ENCODE measurements around the gene SPX. TPM values are rescaled to one million over a fixed set of nuclear protein-coding genes. Genes with fewer than 3 reads are reported as not detected.

The SPX gene
- total and polyA plus RNA-seq, 11 donors, result 1.8 to 20.0 (median 12.8) TPM

DNA sequence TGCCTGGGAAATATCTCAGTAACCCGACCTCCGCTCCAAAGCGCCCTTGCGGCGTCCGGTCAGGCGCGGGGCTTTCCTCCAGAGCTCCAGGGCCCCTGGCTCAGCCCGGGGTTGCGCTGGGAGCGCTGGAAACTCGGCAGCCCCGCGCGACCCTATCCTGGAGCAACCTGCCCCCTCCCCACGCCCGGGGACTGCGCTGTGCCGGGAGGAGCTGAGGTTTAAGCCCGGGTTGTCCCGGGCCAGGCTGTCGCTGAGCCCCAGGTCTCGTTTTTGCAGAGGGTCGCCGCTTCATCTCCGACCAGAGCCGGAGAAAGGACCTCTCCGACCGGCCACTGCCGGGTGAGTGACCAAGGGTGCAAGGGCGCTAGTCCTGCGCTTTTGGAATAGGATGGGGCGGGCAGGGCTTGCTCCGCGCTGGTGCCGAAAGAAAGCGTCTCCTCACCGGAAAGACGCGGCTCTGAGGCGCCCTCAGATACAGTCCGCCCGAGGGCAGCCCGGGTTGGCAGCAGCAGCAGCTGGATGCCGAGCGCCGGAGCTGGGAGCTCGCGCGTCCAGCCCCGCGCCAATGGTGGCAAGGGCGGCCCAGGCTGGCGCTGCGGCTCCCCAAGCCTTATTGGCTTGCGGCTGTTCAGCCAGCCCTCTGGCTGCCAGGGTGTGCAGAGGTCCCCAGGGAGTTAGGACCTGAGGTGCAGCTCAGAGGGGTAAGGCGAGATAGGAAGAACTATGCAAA lies 1.5 kb downstream of the SPX start:
- Histone ChIP-seq H3K27ac (peak overlapping the region; percentile 35 to 89 (median 80)), H3K4me3 (peak overlapping the region; percentile 30 to 84 (median 70)), H3K36me3 (peaks cover 0 to 4% (median 0%) of the 10 kb centered on the region in 9 donors), H3K9me3 (peaks cover 0 to 10% (median 0%) of the 10 kb centered on the region in 12 donors), H3K27me3 (peaks cover 0 to 42% (median 0%) of the 10 kb centered on the region in 9 donors), H3K4me1 (peaks cover 0 to 23% (median 5%) of the 10 kb centered on the region in 12 donors)
- ATAC-seq, result peak; percentile 88 to 95 (median 94)
- intact Hi-C loops (cut with DNase I), result loop anchor here in 3 of 10 donors (5.0 to 10.0 kb wide), 2 partner anchors 80 to 127 kb away; partner anchors contain the start of gene LDHB (in 3 of the 3)
- TF ChIP-seq, protein P1, sequence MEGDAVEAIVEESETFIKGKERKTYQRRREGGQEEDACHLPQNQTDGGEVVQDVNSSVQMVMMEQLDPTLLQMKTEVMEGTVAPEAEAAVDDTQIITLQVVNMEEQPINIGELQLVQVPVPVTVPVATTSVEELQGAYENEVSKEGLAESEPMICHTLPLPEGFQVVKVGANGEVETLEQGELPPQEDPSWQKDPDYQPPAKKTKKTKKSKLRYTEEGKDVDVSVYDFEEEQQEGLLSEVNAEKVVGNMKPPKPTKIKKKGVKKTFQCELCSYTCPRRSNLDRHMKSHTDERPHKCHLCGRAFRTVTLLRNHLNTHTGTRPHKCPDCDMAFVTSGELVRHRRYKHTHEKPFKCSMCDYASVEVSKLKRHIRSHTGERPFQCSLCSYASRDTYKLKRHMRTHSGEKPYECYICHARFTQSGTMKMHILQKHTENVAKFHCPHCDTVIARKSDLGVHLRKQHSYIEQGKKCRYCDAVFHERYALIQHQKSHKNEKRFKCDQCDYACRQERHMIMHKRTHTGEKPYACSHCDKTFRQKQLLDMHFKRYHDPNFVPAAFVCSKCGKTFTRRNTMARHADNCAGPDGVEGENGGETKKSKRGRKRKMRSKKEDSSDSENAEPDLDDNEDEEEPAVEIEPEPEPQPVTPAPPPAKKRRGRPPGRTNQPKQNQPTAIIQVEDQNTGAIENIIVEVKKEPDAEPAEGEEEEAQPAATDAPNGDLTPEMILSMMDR (IDR thresholded peaks at IDR 0.05), result peak in 3 of 12 donors; percentile 21 to 33 (median 24)
- TF ChIP-seq POLR2A (IDR thresholded peaks at IDR 0.05), result no peak
- peak; percentile 51 to 82 (median 78) for DNase-seq
- WGBS, 4 donors, result 0 to 1% (median 1%) methylated on average over 22 to 57 of the region's 57 CpGs

DNA sequence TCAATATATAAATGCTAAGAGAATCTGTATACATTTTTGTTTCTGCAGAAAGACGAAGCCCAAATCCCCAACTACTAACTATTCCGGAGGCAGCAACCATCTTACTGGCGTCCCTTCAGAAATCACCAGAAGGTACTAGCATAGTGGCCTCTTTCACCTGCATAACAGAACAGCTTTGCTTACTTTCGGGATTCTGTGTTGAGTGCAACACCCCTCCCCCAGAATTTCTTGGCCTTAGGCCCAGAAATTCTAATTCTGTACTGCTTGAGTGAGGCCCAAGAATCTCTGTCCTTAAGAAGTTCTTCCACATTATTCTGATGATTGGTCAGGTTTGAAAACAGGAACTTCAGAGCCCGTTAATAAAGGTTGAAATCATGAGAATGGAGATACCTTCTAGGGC lies 2.9 kb downstream of the SPX start:
- intact Hi-C loops (cut with DNase I), result loop anchor here in 3 of 10 donors (5.0 to 10.0 kb wide), 2 partner anchors 78 to 126 kb away; partner anchors contain the start of gene LDHB (in 3 of the 3)
- DNase-seq (peak in 2 of 5 donors; percentile 22 to 32), ATAC-seq (peak; percentile 46 to 74 (median 60))
- Histone ChIP-seq H3K4me1 (peaks cover 0 to 23% (median 5%) of the 10 kb centered on the region in 12 donors), H3K36me3 (peaks cover 0 to 4% (median 0%) of the 10 kb centered on the region in 9 donors), H3K9me3 (peaks cover 0 to 7% (median 0%) of the 10 kb centered on the region in 12 donors), H3K27ac (peak overlapping the region in 11 of 12 donors; percentile 18 to 89 (median 81)), H3K27me3 (peaks cover 0 to 42% (median 0%) of the 10 kb centered on the region in 9 donors), H3K4me3 (peak overlapping the region in 5 of 12 donors; percentile 70 to 84 (median 74))
- 36 to 53% (median 50%) methylated on average over 5 of the region's 5 CpGs for WGBS, 4 donors
- no peak for TF ChIP-seq POLR2A (IDR thresholded peaks at IDR 0.05)
- TF ChIP-seq, protein P1 (IDR thresholded peaks at IDR 0.05), result no peak

DNA sequence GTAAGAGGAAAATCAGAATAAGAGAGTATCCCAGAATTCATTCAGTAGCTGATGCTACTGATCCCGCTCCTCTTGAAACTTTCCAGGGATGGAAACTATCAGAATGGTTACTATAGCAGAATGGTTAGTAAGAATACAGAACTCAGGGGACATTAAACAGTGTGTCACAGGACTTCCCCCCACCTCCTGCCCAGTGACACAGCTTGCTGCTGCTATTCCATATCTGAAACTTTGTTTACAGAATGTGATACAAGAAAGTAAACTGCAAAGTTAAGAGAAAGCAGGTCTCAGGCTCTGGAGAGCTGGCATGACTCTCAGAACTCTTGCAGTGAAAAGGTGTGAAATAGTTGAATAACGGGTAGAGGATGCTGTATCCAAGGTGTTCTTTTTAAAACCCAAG lies 3.4 kb downstream of the SPX start:
- H3K4me3 ChIP-seq, result peak overlapping the region in 1 of 12 donors; percentile 74
- peaks cover 0 to 23% (median 5%) of the 10 kb centered on the region in 12 donors for H3K4me1 ChIP-seq
- peaks cover 0 to 42% (median 0%) of the 10 kb centered on the region in 9 donors for H3K27me3 ChIP-seq
- peaks cover 0 to 2% (median 0%) of the 10 kb centered on the region in 12 donors for H3K9me3 ChIP-seq
- DNase-seq (no peak), ATAC-seq (no peak)
- 63 to 75% (median 71%) methylated on average over 2 of the region's 2 CpGs for WGBS, 4 donors
- TF ChIP-seq, protein P1 (IDR thresholded peaks at IDR 0.05), result no peak
- TF ChIP-seq POLR2A (IDR thresholded peaks at IDR 0.05), result no peak
- intact Hi-C loops (cut with DNase I), result loop anchor here in 3 of 10 donors (5.0 to 10.0 kb wide), 2 partner anchors 78 to 125 kb away; partner anchors contain the start of gene LDHB (in 3 of the 3)
- peaks cover 0 to 4% (median 0%) of the 10 kb centered on the region in 9 donors for H3K36me3 ChIP-seq
- peak overlapping the region in 10 of 12 donors; percentile 18 to 89 (median 81) for H3K27ac ChIP-seq
